Panc1 (cell line): ENCODE data around the gene KAT6B.

Source experiments
- CTCF ChIP-seq: fragments of 450-650 bp; IDR thresholded peaks from 2 replicates; pipeline ENCODE4 v1.5.1; 2017; ENCODE audit warnings: mild to moderate bottlenecking
- POLR2AphosphoS5 ChIP-seq: IDR thresholded peaks from 2 replicates; pipeline ENCODE4 v1.6.1; 2012; ENCODE audit warnings: mild to moderate bottlenecking, low read depth, low read length, moderate library complexity
- REST ChIP-seq, 2 experiments: IDR thresholded peaks; 2 replicates each; pipeline ENCODE4 v1.6.1; 2011 to 2012; ENCODE audit warnings: low read depth in 2 of 2, control low read depth in 1 of 2, low read length in 1 of 2, mild to moderate bottlenecking in 1 of 2, moderate library complexity in 1 of 2; ENCODE audit not compliant: insufficient read depth in 1 of 2
- SIN3A ChIP-seq: IDR thresholded peaks from 2 replicates; pipeline ENCODE4 v1.6.1; 2012; ENCODE audit warnings: low read depth, mild to moderate bottlenecking, low read length, moderate library complexity, borderline replicate concordance; ENCODE audit not compliant: insufficient read depth
- TCF7L2 ChIP-seq: IDR thresholded peaks from 2 replicates; pipeline ENCODE4 v1.6.1; 2011; ENCODE audit warnings: mild to moderate bottlenecking, low read depth, low read length, inconsistent platforms

- no peak for TF ChIP-seq CTCF
- TF ChIP-seq SIN3A = no peak
- no peak for TF ChIP-seq POLR2AphosphoS5
- no peak for TF ChIP-seq TCF7L2
- TF ChIP-seq REST (IDR thresholded peaks at IDR 0.05; ENCODE audit: insufficient read depth in 1 of 2, low read depth in 2 of 2, low read length in 1 of 2) = no peak
Measured at GRCh38 chr10:74925708-74926107, 99.3 kb downstream of the KAT6B start.
